ENCODE measurements around the gene ACTR6.

- TF ChIP-seq CTCF (IDR thresholded peaks at IDR 0.05) (no peak), POLR2A (IDR thresholded peaks at IDR 0.05) (no peak)
Measured at GRCh38 chr12:100179252-100179651, 21.4 kb upstream of the ACTR6 start.
